GM23338 (cell line): ENCODE results near the gene KCNH6.

ENCODE experiments used
- CREB1 ChIP-seq: fragments of 250-450 bp; sonication (Bioruptor Pico); IDR thresholded peaks from 2 replicates; pipeline ENCODE4 v1.5.0; 2020; ENCODE audit warnings: low read depth, mild to moderate bottlenecking, moderate library complexity
- CTCF ChIP-seq, 2 experiments: fragments of 200-600 bp in 1 of 2; sonication (generic) in 1 of 2; conservative IDR thresholded peaks; 2 replicates each; pipeline versions ENCODE4 v1.5.1 to v1.6.1; 2016 to 2017; ENCODE audit warnings: antibody characterized with exemption in 2 of 2, low read depth in 2 of 2, mild to moderate bottlenecking in 2 of 2, moderate library complexity in 1 of 2
- ETS1 ChIP-seq: IDR thresholded peaks from 2 replicates; pipeline ENCODE4 v1.6.1; 2016; ENCODE audit warnings: antibody characterized with exemption
- EZH2 ChIP-seq: fragments of 200-600 bp; sonication (generic); IDR thresholded peaks from one replicate; pipeline ENCODE4 v1.8.0; 2017; ENCODE audit warnings: antibody characterized with exemption, mild to moderate bottlenecking, low read depth; ENCODE audit not compliant: unreplicated experiment
- EZH2phosphoT487 ChIP-seq: fragments of 200-600 bp; sonication (generic); IDR thresholded peaks from one replicate; pipeline ENCODE4 v1.8.1; 2018; ENCODE audit warnings: antibody characterized with exemption; ENCODE audit not compliant: unreplicated experiment
- JUNB ChIP-seq: IDR thresholded peaks from one replicate; pipeline ENCODE4 v1.6.1; 2016; ENCODE audit warnings: antibody characterized with exemption; ENCODE audit not compliant: unreplicated experiment
- NANOG ChIP-seq: IDR thresholded peaks from 2 replicates; pipeline ENCODE4 v1.6.1; 2016; ENCODE audit warnings: antibody characterized with exemption, borderline replicate concordance
- POLR2AphosphoS5 ChIP-seq: IDR thresholded peaks from 2 replicates; pipeline ENCODE4 v1.6.1; 2016; ENCODE audit warnings: antibody characterized with exemption, low read depth
- REST ChIP-seq: IDR thresholded peaks from one replicate; pipeline ENCODE4 v1.6.1; 2018; ENCODE audit warnings: antibody characterized with exemption; ENCODE audit not compliant: unreplicated experiment
- STAT1 ChIP-seq: IDR thresholded peaks from one replicate; pipeline ENCODE4 v1.6.1; 2016; ENCODE audit warnings: antibody characterized with exemption; ENCODE audit not compliant: unreplicated experiment
- ZNF114 ChIP-seq: fragments of 250-450 bp; sonication (Bioruptor Pico); IDR thresholded peaks from 2 replicates; pipeline ENCODE4 v1.5.0; 2020; ENCODE audit warnings: mild to moderate bottlenecking, moderate library complexity
- ZNF331 ChIP-seq: fragments of 250-450 bp; sonication (Bioruptor Pico); IDR thresholded peaks from 2 replicates; pipeline ENCODE4 v1.5.0; 2020; ENCODE audit warnings: low read depth, mild to moderate bottlenecking, moderate library complexity
- ZNF462 ChIP-seq: fragments of 250-450 bp; sonication (Bioruptor Pico); IDR thresholded peaks from 2 replicates; pipeline ENCODE4 v1.5.0; 2020; ENCODE audit warnings: mild to moderate bottlenecking, moderate library complexity

- no peak for TF ChIP-seq EZH2
- no peak for TF ChIP-seq CTCF (conservative IDR thresholded peaks at IDR 0.05; ENCODE audit: low read depth in 2 of 2)
- TF ChIP-seq POLR2AphosphoS5, result no peak
- TF ChIP-seq REST, result no peak
- TF ChIP-seq ZNF114 (CRISPR knock-in tag), result no peak
- no peak for TF ChIP-seq CREB1 (CRISPR knock-in tag)
- TF ChIP-seq EZH2phosphoT487, result no peak
- no peak for TF ChIP-seq NANOG
- TF ChIP-seq ZNF331 (CRISPR knock-in tag), result no peak
- TF ChIP-seq STAT1, result no peak
- no peak for TF ChIP-seq JUNB
- no peak for TF ChIP-seq ETS1
- no peak for TF ChIP-seq ZNF462
These were observed 32.5 kb downstream of the KCNH6 start for GRCh38 chr17:63555500-63556156.
